Measurements from ENCODE around the gene MDFIC. TPM values are rescaled to one million over a fixed set of nuclear protein-coding genes. Genes with fewer than 3 reads are reported as not detected.

The MDFIC gene
- total RNA-seq, 1 donor from 2014 or later, result 9.7 TPM

DNA sequence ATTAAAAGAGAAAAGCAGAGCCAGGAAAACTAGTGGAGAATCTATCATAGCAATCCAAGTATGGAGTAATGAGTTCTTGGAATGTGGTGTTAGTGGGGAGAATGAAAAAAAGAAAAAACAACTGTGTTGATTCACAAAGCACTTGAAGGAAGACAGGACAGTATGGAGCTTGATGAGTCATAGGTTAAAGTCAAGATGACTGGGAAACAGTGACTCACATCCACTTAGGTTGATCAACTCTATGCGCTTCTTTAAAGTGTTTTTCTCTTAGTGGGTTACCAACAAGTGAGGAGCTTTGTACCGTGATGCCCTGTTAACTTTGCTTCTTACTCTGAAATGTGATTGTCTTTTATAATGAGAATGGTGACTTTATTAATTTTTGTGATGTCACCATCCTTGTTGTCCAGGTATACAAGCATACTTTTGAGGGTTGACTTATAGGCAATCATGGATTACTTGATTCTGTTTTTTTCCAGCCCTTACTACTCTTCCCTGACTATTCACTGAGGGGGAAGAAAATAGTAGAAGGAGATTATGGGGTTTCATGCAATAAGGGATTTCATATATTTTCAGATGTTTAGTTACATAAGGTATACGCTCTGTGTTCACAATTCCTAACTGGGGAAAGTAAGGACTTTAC is 32.1 kb upstream of the MDFIC start:
- Histone ChIP-seq H3K36me3 (ENCODE audit: control insufficient read depth, insufficient read depth, low read length) (no peaks in the 10 kb centered on the region), H3K27me3 (ENCODE audit: control insufficient read depth, insufficient read depth, low read length) (no peaks in the 10 kb centered on the region), H3K4me3 (ENCODE audit: low read depth, low read length) (no peak overlapping the region)
- DNase-seq (ENCODE audit: low read depth), result peak; percentile 100
- TF ChIP-seq, protein P1, sequence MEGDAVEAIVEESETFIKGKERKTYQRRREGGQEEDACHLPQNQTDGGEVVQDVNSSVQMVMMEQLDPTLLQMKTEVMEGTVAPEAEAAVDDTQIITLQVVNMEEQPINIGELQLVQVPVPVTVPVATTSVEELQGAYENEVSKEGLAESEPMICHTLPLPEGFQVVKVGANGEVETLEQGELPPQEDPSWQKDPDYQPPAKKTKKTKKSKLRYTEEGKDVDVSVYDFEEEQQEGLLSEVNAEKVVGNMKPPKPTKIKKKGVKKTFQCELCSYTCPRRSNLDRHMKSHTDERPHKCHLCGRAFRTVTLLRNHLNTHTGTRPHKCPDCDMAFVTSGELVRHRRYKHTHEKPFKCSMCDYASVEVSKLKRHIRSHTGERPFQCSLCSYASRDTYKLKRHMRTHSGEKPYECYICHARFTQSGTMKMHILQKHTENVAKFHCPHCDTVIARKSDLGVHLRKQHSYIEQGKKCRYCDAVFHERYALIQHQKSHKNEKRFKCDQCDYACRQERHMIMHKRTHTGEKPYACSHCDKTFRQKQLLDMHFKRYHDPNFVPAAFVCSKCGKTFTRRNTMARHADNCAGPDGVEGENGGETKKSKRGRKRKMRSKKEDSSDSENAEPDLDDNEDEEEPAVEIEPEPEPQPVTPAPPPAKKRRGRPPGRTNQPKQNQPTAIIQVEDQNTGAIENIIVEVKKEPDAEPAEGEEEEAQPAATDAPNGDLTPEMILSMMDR (IDR thresholded peaks at IDR 0.05; ENCODE audit: insufficient read depth, low read length, poor library complexity, severe bottlenecking), result no peak

DNA sequence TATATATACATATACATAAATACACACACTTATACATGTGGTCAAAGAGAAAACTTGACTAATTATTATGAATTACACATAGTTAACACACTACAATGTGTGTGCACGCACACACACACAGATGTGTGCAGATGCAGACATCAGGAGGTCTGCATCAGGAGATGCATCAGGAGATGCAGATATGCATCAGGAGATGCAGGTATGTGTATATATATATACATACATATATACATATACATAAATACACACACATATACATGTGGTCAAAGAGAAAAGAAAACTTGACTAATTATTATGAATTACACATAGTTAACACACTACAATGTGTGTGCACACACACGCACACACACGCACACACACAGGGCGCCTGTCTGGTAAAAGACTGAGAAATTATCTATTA is 31.3 kb upstream of the MDFIC start:
- Histone ChIP-seq H3K27me3 (ENCODE audit: control insufficient read depth, insufficient read depth, low read length) (no peaks in the 10 kb centered on the region), H3K36me3 (ENCODE audit: control insufficient read depth, insufficient read depth, low read length) (no peaks in the 10 kb centered on the region), H3K4me3 (ENCODE audit: low read depth, low read length) (no peak overlapping the region)
- no peak for DNase-seq (ENCODE audit: low read depth)
- TF ChIP-seq, protein P1 (IDR thresholded peaks at IDR 0.05; ENCODE audit: insufficient read depth, low read length, poor library complexity, severe bottlenecking), result no peak

DNA sequence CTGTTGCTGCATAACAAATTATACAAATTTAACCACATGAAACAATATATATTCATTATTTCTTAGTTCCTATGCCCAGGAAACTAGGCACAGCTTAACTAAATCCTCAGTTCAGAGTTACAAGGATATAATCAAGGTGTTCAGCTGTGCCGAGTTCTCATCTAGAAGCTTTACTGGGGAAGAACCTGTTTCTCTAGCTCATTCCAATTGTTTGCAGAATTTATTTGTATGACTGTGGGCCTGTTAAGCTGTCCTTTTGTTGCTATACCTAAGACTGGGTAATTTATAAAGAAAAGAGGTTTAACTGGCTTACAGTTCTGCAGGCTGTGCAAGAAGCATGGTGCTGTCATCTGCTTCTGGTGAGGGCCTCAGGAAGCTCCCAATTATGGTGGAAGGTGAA is 21.8 kb upstream of the MDFIC start:
- TF ChIP-seq, protein P1 (IDR thresholded peaks at IDR 0.05; ENCODE audit: insufficient read depth, low read length, poor library complexity, severe bottlenecking), result no peak
- Histone ChIP-seq H3K4me3 (ENCODE audit: low read depth, low read length) (no peak overlapping the region), H3K36me3 (ENCODE audit: control insufficient read depth, insufficient read depth, low read length) (no peaks in the 10 kb centered on the region), H3K27me3 (ENCODE audit: control insufficient read depth, insufficient read depth, low read length) (no peaks in the 10 kb centered on the region)
- DNase-seq (ENCODE audit: low read depth), result no peak

DNA sequence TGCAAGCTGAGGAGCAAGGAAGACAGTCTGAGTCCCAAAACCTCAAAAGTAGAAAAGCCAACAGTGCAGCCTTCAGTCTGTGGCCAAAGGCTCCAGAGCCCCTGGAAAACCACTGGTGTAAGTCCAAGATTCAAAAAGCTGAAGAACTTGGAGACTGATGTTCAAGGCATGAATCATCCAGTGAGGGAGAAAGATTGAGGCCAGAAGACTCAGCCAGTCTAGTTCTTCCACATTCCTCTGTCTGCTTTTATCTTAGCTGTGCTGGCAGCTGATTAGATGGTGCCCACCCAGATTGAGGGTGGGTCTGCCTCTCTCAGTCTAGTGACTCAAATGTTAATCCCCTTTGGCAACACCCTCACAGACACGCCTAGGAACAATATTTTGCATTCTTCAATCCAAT is 20.1 kb upstream of the MDFIC start:
- H3K4me3 ChIP-seq (ENCODE audit: low read depth, low read length), result no peak overlapping the region
- DNase-seq (ENCODE audit: low read depth), result no peak

DNA sequence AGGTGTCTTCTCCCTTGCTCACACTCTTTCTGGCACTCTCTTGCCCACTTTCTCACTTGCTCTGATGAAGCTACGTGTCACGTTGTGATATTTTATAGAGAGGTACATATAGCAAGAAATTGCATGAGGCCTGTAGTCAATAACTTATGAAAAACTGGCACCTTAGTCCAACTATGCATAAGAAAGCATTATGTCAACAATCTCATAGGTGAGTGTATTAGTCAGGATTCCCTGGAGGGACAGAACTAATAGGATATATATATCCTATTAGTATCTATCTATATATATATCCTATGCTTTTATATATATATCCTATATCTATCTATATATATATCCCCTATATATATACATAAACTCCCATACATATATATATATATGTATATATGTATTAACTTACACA is 18.8 kb upstream of the MDFIC start:
- TF ChIP-seq, protein P1 (IDR thresholded peaks at IDR 0.05; ENCODE audit: insufficient read depth, low read length, poor library complexity, severe bottlenecking), result no peak
- H3K4me3 ChIP-seq (ENCODE audit: low read depth, low read length), result no peak overlapping the region
- DNase-seq (ENCODE audit: low read depth), result no peak
- H3K27me3 ChIP-seq (ENCODE audit: control insufficient read depth, insufficient read depth, low read length), result no peaks in the 10 kb centered on the region
- H3K36me3 ChIP-seq (ENCODE audit: control insufficient read depth, insufficient read depth, low read length), result no peaks in the 10 kb centered on the region

More for the DNA sequence above, 20.1 kb upstream of the MDFIC start:
- H3K27me3 ChIP-seq (ENCODE audit: control insufficient read depth, insufficient read depth, low read length), result no peaks in the 10 kb centered on the region
- TF ChIP-seq, protein P1 (IDR thresholded peaks at IDR 0.05; ENCODE audit: insufficient read depth, low read length, poor library complexity, severe bottlenecking), result no peak
- no peaks in the 10 kb centered on the region for H3K36me3 ChIP-seq (ENCODE audit: control insufficient read depth, insufficient read depth, low read length)

DNA sequence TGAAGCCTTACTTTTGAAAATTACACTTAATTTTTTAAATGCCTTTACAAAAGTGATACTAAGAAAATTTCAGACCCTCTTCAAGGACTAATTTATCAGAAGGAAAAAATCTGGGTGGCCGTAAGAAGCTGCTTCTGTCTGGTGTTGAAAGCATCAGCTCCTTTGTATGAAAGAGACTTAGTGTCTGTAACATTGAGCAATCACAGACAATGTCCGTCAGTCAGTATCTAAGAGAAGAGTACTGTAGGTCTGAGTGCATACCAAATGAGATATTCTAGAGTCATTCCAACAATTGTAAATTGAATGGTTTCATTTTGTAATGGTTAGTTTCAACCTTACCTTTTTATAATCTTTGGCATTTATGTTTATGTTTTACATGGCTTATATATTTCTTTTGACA is 11.1 kb upstream of the MDFIC start:
- no peaks in the 10 kb centered on the region for H3K36me3 ChIP-seq (ENCODE audit: control insufficient read depth, insufficient read depth, low read length)
- DNase-seq (ENCODE audit: low read depth), result no peak
- TF ChIP-seq, protein P1 (IDR thresholded peaks at IDR 0.05; ENCODE audit: insufficient read depth, low read length, poor library complexity, severe bottlenecking), result no peak
- no peaks in the 10 kb centered on the region for H3K27me3 ChIP-seq (ENCODE audit: control insufficient read depth, insufficient read depth, low read length)
- no peak overlapping the region for H3K4me3 ChIP-seq (ENCODE audit: low read depth, low read length)
